Smooth muscle cell (in vitro differentiated cells): ENCODE data around the gene OST4. TPM values are rescaled to one million over a fixed set of nuclear protein-coding genes. Genes with fewer than 3 reads are reported as not detected.

ENCODE experiments used
- DNase-seq: peaks from one replicate; lab custom pipeline; 2025; ENCODE audit not compliant: unreplicated experiment; lab: John Stamatoyannopoulos, UW
- H2AFZ ChIP-seq: fragments of 200-600 bp; sonication (generic); 2 replicates; pipeline ENCODE4 v1.6.0; 2016; ENCODE audit warnings: antibody characterized with exemption, low read depth, mild to moderate bottlenecking
- H3F3A ChIP-seq: fragments of 200-600 bp; sonication (generic); 2 replicates; pipeline ENCODE4 v1.6.0; 2017; ENCODE audit warnings: antibody characterized with exemption, low read depth
- H3K27ac ChIP-seq: fragments of 200-600 bp; sonication (generic); 2 replicates; pipeline ENCODE4 v1.5.1; 2016; ENCODE audit warnings: low read depth, mild to moderate bottlenecking
- H3K27me3 ChIP-seq: fragments of 200-600 bp; sonication (generic); 2 replicates; pipeline ENCODE4 v1.6.1; 2016; ENCODE audit warnings: low read depth, mild to moderate bottlenecking
- H3K36me3 ChIP-seq: fragments of 200-600 bp; sonication (generic); 2 replicates; pipeline ENCODE4 v1.5.1; 2016; ENCODE audit warnings: low read depth
- H3K4me1 ChIP-seq: fragments of 200-600 bp; sonication (generic); 2 replicates; pipeline ENCODE4 v1.5.1; 2016; ENCODE audit warnings: low read depth
- H3K4me2 ChIP-seq: fragments of 200-600 bp; sonication (generic); 2 replicates; pipeline ENCODE4 v1.6.0; 2016; ENCODE audit warnings: mild to moderate bottlenecking
- H3K4me3 ChIP-seq: fragments of 200-600 bp; sonication (generic); 2 replicates; pipeline ENCODE4 v1.5.1; 2016; ENCODE audit warnings: mild to moderate bottlenecking
- H3K79me2 ChIP-seq: fragments of 200-600 bp; sonication (generic); 2 replicates; pipeline ENCODE4 v1.6.0; 2016; ENCODE audit warnings: low read depth, mild to moderate bottlenecking
- H3K9ac ChIP-seq: fragments of 200-600 bp; sonication (generic); 2 replicates; pipeline ENCODE4 v1.6.0; 2016; ENCODE audit warnings: low read depth
- H3K9me3 ChIP-seq: fragments of 200-600 bp; sonication (generic); replicated peaks from 2 replicates; pipeline ENCODE4 v1.5.1; 2016; ENCODE audit warnings: low read depth
- H4K20me1 ChIP-seq: fragments of 200-600 bp; sonication (generic); 2 replicates; pipeline ENCODE4 v1.6.0; 2016; ENCODE audit warnings: low read depth
- CTCF ChIP-seq: fragments of 200-600 bp; sonication (generic); IDR thresholded peaks from 2 replicates; pipeline ENCODE4 v1.5.1; 2017; ENCODE audit warnings: borderline replicate concordance, mild to moderate bottlenecking, antibody characterized with exemption; ENCODE audit not compliant: insufficient read depth, poor library complexity, severe bottlenecking
- WGBS: methylation state at CpG from one replicate; pipeline ENCODE4 v1.1.7; 2016; ENCODE audit warnings: low lambda C conversion rate; 5-methylcytosine and 5-hydroxymethylcytosine counted together
- polyA plus RNA-seq: library from polyadenylated mRNA; unstranded; fragments of >200 nt; fragmentation: Nextera tagmentation; extraction: Ambion mirVana; gene quantifications from 2 replicates; pipeline ENCODE4 v1.2.1, GENCODE V29; 2016
- total RNA-seq: library from RNA; depleted of rRNA; stranded (reverse); fragments of >200 nt; gene quantifications from 2 replicates; pipeline ENCODE4 v1.2.3, GENCODE V29; 2014

Gene OST4
- total and polyA plus RNA-seq, 2 experiments from 2014 or later, result 848 to 1,292 TPM

- Histone ChIP-seq H3K36me3 (peaks cover 8% of the 10 kb centered on the region), H3K79me2 (peaks cover 44% of the 10 kb centered on the region), H4K20me1 (peaks cover 45% of the 10 kb centered on the region), H3K4me3 (peak within 1 kb of the TSS; percentile 95), H3K27ac (peak within 1 kb of the TSS; percentile 61), H2AFZ (peak within 1 kb of the TSS; percentile 94), H3K4me2 (peak within 1 kb of the TSS; percentile 95), H3K27me3 (no peaks in the 10 kb centered on the region), H3K4me1 (no peaks in the 10 kb centered on the region), H3F3A (peaks cover 11% of the 10 kb centered on the region), H3K9me3 (no peaks in the 10 kb centered on the region), H3K9ac (peak within 1 kb of the TSS; percentile 97)
- WGBS, result 2% methylated on average over 64 of the region's 76 CpGs
- DNase-seq, result peak; percentile 53
- no peak for TF ChIP-seq CTCF
Measured at GRCh38 chr2:27032495-27033252, 38.8 kb downstream of the OST4 start, which contains the start of gene TMEM214. Gene TMEM214, plus strand, starts transcription at chr2:27032965. Its CDS starts 51 bp downstream, at chr2:27033016.

DNA sequence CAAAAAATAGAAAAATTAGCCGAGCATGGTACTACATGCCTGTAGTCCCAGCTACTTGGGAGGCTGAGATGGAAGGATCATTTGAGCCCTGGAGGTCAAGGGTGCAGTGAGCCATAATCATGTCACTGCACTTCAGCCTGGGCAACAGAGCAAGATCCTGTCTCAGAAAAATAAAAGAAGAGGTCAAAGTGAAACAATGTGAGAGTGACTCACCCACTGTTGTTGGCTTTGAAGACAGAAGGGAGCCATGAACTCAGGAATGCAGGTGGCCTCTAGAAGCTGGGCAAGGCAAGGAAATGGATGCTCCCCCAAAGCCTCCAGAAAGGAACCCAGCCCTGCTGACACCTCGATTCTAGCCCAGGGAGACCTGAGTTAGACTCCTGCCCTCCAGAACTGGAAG, 42.4 kb downstream of the OST4 start:
- H3K27ac ChIP-seq, result no peak overlapping the region
- WGBS, result 95% methylated on average over 2 of the region's 2 CpGs
- H3K27me3 ChIP-seq, result no peaks in the 10 kb centered on the region
- H3K9me3 ChIP-seq, result no peaks in the 10 kb centered on the region
- H3K9ac ChIP-seq, result no peak overlapping the region
- no peaks in the 10 kb centered on the region for H3K36me3 ChIP-seq
- TF ChIP-seq CTCF, result no peak
- H3K4me2 ChIP-seq, result no peak overlapping the region
- H2AFZ ChIP-seq, result no peak overlapping the region
- peaks cover 3% of the 10 kb centered on the region for H3F3A ChIP-seq
- peaks cover 35% of the 10 kb centered on the region for H4K20me1 ChIP-seq
- DNase-seq, result no peak
- H3K79me2 ChIP-seq, result peaks cover 22% of the 10 kb centered on the region
- no peaks in the 10 kb centered on the region for H3K4me1 ChIP-seq
- no peak overlapping the region for H3K4me3 ChIP-seq

DNA sequence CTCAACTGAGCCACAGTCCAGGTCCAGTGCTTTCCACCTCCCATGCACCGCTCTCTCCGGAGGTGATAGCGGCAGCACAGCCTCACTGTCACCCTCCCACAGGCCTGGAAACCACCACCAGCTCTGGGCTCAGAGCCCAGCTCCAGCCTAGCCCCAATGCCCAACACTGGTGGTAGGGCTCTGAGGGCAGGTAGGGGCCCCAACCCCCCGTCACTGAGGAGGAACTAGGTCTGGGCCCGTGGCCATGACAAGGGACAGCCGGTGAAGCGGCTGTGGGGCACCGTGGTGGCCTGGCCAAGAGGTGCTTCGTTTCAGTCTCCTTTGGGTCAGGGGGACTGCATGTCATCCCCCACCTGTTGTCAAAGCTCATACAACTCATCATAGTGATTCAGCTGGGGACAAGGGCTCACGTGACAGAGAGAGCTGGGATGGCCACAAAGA, 44.2 kb downstream of the OST4 start:
- H3K79me2 ChIP-seq, result peaks cover 8% of the 10 kb centered on the region
- no peaks in the 10 kb centered on the region for H3K36me3 ChIP-seq
- peaks cover 5% of the 10 kb centered on the region for H3F3A ChIP-seq
- no peaks in the 10 kb centered on the region for H3K4me1 ChIP-seq
- H2AFZ ChIP-seq, result no peak overlapping the region
- no peak overlapping the region for H3K4me2 ChIP-seq
- WGBS, result 93% methylated on average over 10 of the region's 10 CpGs
- no peaks in the 10 kb centered on the region for H3K9me3 ChIP-seq
- H3K27ac ChIP-seq, result no peak overlapping the region
- TF ChIP-seq CTCF, result no peak
- no peak overlapping the region for H3K4me3 ChIP-seq
- no peak for DNase-seq
- H3K9ac ChIP-seq, result no peak overlapping the region
- H3K27me3 ChIP-seq, result no peaks in the 10 kb centered on the region
- peaks cover 46% of the 10 kb centered on the region for H4K20me1 ChIP-seq
